ENCODE results near the gene KCNN3.

The KCNN3 gene

DNA sequence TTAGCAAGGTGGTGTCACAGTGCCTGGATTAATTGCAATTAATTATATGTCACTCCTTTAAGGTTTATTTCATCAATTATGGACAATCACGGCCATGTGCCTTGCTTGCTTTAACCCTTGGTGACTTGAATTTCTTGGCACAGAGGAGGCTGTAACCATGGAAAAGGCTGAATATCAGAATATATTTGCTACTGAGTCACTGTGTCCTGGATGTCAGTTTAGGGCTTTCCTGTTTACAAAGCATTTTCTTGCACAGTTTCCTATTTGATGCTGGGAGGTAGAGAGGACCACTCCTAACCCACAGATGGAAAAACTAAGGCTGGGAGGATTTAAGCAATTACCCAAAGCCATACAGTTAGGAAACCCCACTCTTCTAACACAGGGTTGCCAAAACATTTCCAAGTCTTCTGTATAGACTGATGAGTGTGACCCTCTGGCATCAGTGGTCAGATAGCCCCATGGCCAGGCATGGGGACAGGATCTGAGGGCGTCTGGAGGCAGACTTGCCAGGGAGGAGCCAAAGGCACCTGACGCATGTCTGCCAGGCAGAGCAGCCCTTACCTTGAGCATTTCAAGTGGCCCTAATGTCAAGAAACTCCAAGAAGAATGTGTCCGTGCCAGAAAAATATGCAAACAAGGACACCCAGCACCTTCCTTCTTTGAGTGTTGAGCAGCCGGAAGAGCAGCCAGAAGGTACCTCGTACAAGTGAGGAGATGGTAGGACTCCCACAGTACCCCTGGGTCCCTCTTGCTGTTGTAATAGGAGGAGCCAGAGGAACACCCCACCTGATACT, 34.4 kb downstream of the KCNN3 start:
- TF ChIP-seq SPI1 (IDR thresholded peaks at IDR 0.05; ENCODE audit: borderline replicate concordance, low read depth): no peak
- no peak for TF ChIP-seq GABPA (IDR thresholded peaks at IDR 0.05; ENCODE audit: low read depth)
- TF ChIP-seq, protein P1, sequence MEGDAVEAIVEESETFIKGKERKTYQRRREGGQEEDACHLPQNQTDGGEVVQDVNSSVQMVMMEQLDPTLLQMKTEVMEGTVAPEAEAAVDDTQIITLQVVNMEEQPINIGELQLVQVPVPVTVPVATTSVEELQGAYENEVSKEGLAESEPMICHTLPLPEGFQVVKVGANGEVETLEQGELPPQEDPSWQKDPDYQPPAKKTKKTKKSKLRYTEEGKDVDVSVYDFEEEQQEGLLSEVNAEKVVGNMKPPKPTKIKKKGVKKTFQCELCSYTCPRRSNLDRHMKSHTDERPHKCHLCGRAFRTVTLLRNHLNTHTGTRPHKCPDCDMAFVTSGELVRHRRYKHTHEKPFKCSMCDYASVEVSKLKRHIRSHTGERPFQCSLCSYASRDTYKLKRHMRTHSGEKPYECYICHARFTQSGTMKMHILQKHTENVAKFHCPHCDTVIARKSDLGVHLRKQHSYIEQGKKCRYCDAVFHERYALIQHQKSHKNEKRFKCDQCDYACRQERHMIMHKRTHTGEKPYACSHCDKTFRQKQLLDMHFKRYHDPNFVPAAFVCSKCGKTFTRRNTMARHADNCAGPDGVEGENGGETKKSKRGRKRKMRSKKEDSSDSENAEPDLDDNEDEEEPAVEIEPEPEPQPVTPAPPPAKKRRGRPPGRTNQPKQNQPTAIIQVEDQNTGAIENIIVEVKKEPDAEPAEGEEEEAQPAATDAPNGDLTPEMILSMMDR (IDR thresholded peaks at IDR 0.05; ENCODE audit: insufficient read depth, low read length): no peak
- TF ChIP-seq, protein P2, sequence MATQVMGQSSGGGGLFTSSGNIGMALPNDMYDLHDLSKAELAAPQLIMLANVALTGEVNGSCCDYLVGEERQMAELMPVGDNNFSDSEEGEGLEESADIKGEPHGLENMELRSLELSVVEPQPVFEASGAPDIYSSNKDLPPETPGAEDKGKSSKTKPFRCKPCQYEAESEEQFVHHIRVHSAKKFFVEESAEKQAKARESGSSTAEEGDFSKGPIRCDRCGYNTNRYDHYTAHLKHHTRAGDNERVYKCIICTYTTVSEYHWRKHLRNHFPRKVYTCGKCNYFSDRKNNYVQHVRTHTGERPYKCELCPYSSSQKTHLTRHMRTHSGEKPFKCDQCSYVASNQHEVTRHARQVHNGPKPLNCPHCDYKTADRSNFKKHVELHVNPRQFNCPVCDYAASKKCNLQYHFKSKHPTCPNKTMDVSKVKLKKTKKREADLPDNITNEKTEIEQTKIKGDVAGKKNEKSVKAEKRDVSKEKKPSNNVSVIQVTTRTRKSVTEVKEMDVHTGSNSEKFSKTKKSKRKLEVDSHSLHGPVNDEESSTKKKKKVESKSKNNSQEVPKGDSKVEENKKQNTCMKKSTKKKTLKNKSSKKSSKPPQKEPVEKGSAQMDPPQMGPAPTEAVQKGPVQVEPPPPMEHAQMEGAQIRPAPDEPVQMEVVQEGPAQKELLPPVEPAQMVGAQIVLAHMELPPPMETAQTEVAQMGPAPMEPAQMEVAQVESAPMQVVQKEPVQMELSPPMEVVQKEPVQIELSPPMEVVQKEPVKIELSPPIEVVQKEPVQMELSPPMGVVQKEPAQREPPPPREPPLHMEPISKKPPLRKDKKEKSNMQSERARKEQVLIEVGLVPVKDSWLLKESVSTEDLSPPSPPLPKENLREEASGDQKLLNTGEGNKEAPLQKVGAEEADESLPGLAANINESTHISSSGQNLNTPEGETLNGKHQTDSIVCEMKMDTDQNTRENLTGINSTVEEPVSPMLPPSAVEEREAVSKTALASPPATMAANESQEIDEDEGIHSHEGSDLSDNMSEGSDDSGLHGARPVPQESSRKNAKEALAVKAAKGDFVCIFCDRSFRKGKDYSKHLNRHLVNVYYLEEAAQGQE (IDR thresholded peaks at IDR 0.05; ENCODE audit: insufficient replicate concordance, low read depth): no peak
- TF ChIP-seq POLR2AphosphoS5 (IDR thresholded peaks at IDR 0.05; ENCODE audit: low read depth): no peak
- peaks cover 2% of the 10 kb centered on the region for H3K27me3 ChIP-seq (ENCODE audit: insufficient read depth, poor library complexity, severe bottlenecking)
- DNase-seq (ENCODE audit: low read depth in 1 of 2, low spot score in 1 of 2): no peak
- no peak overlapping the region for H3K27ac ChIP-seq (replicated peaks)
- no peak overlapping the region for H3K4me3 ChIP-seq (replicated peaks; ENCODE audit: insufficient read depth, low read length)

DNA sequence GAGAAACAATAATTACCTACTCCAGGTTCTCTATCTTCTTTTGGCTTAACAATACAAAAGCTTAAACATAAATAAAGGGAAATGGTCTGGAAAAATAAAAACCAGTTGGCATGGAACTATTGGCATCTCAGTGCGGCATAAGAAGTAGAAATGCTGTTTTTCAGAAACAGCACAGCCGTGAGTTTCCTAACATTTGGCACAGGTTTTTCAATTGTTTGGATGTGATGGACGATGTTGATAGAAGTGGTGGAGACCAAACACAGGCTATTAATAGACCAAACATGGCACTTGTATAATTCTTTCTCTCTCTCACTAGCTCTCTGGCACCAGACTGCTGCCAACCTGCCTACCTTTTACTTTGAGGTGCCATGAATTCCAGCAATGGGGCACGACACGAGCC, 36.2 kb downstream of the KCNN3 start:
- H3K4me3 ChIP-seq (replicated peaks; ENCODE audit: insufficient read depth, low read length): no peak overlapping the region
- H3K27me3 ChIP-seq (ENCODE audit: insufficient read depth, poor library complexity, severe bottlenecking): peaks cover 2% of the 10 kb centered on the region
- TF ChIP-seq, protein P2 (IDR thresholded peaks at IDR 0.05; ENCODE audit: insufficient replicate concordance, low read depth): no peak
- TF ChIP-seq POLR2AphosphoS5 (IDR thresholded peaks at IDR 0.05; ENCODE audit: low read depth) (no peak), SPI1 (IDR thresholded peaks at IDR 0.05; ENCODE audit: borderline replicate concordance, low read depth) (no peak)
- H3K27ac ChIP-seq (replicated peaks): no peak overlapping the region
- no peak for DNase-seq (ENCODE audit: low read depth in 1 of 2, low spot score in 1 of 2)

DNA sequence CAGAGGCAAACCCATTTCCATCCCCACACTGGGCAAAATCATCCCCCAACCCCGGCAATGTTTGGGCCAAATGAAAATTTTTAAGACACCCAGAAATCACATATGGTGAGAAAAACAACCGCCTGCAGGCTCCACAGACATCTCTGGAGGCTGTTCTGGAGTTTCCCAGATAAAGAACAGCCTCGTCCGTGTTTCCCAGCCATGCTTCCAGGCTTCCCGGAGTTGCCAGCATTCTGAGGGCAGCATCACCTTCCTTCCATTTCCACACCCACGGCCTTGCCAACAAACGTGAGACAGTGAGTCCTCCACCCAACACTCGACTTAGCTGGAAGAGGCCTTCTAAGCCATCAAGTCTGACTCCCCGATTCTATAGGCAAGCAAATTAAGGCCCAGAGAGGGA, 36.9 kb downstream of the KCNN3 start:
- TF ChIP-seq, protein P2 (IDR thresholded peaks at IDR 0.05; ENCODE audit: insufficient replicate concordance, low read depth): no peak
- TF ChIP-seq GABPA (IDR thresholded peaks at IDR 0.05; ENCODE audit: low read depth): no peak
- TF ChIP-seq POLR2AphosphoS5 (IDR thresholded peaks at IDR 0.05; ENCODE audit: low read depth): no peak
- TF ChIP-seq, protein P1 (IDR thresholded peaks at IDR 0.05; ENCODE audit: insufficient read depth, low read length): no peak
- no peak for TF ChIP-seq SPI1 (IDR thresholded peaks at IDR 0.05; ENCODE audit: borderline replicate concordance, low read depth)
- Histone ChIP-seq H3K27me3 (ENCODE audit: insufficient read depth, poor library complexity, severe bottlenecking) (peaks cover 2% of the 10 kb centered on the region), H3K4me3 (replicated peaks; ENCODE audit: insufficient read depth, low read length) (no peak overlapping the region), H3K27ac (replicated peaks) (no peak overlapping the region)
- DNase-seq (ENCODE audit: low read depth in 1 of 2, low spot score in 1 of 2): no peak
